ENCODE data around the gene RPSA. TPM values are rescaled to one million over a fixed set of nuclear protein-coding genes. Genes with fewer than 3 reads are reported as not detected.
"Not testable (repeated sequence)": the region's sequence is repeated elsewhere in the genome, so short reads cannot be mapped to it uniquely, and the experiment has no call there.

Gene RPSA
- total and polyA plus RNA-seq, 2 experiments from 2014 or later, result 1,591 to 1,827 TPM

GRCh38 chr3:39415983-39416382 is 9.5 kb downstream of the RPSA start:
- peak; percentile 20 for ATAC-seq

GRCh38 chr3:39416998-39417397 is 10.5 kb downstream of the RPSA start:
- peaks cover 16% of the 10 kb centered on the region for H3K4me1 ChIP-seq (ENCODE audit: insufficient read depth)
- not testable (repeated sequence) for H3K4me3 Mint-ChIP-seq; H3K4me2 ChIP-seq; H3K9me2 ChIP-seq (ENCODE audit: insufficient read depth); H3K9me3 Mint-ChIP-seq; H3K4me3 ChIP-seq; H4K20me1 ChIP-seq (replicated peaks; ENCODE audit: insufficient read depth); H3K79me2 ChIP-seq (replicated peaks; ENCODE audit: insufficient read depth); H3K27me3 ChIP-seq (ENCODE audit: insufficient read depth); H2AFZ ChIP-seq; H3K27ac Mint-ChIP-seq; DNase-seq (ENCODE audit: low spot score)
- peak overlapping the region; percentile 80 for H3K27ac ChIP-seq (ENCODE audit: low read depth)
- H3K4me1 Mint-ChIP-seq, result peaks cover 21% of the 10 kb centered on the region
- ATAC-seq, result peak; percentile 1; the same call in 2 of the 3 replicates
- peaks cover 36% of the 10 kb centered on the region for H3K36me3 Mint-ChIP-seq (ENCODE audit: low read depth)
- peaks cover 54% of the 10 kb centered on the region for H3F3A ChIP-seq (replicated peaks; ENCODE audit: low read depth)
- H3K27me3 Mint-ChIP-seq (ENCODE audit: insufficient read depth, low read depth, poor library complexity), result peaks cover 16% of the 10 kb centered on the region
- peaks cover 17% of the 10 kb centered on the region for H3K36me3 ChIP-seq (ENCODE audit: insufficient read depth)

More at GRCh38 chr3:39415983-39416382, 9.5 kb downstream of the RPSA start:
- no peak for DNase-seq (ENCODE audit: low spot score)
- Mint-ChIP-seq H3K36me3 (ENCODE audit: low read depth) (peaks cover 46% of the 10 kb centered on the region), H3K9me3 (no peaks in the 10 kb centered on the region), H3K27me3 (ENCODE audit: insufficient read depth, low read depth, poor library complexity) (peaks cover 19% of the 10 kb centered on the region), H3K4me1 (peaks cover 28% of the 10 kb centered on the region), H3K27ac (no peak overlapping the region), H3K4me3 (no peak overlapping the region)
- no peak overlapping the region for H3K4me2 ChIP-seq
- peak overlapping the region; percentile 80 for H3K27ac ChIP-seq (ENCODE audit: low read depth)
- H3K9me2 ChIP-seq (ENCODE audit: insufficient read depth), result no peaks in the 10 kb centered on the region
- peaks cover 6% of the 10 kb centered on the region; the same call in 1 of the 2 replicates for H3K79me2 ChIP-seq (replicated peaks; ENCODE audit: insufficient read depth)
- no peak overlapping the region for H3K4me3 ChIP-seq
- H3K27me3 ChIP-seq (ENCODE audit: insufficient read depth), result no peaks in the 10 kb centered on the region
- peaks cover 16% of the 10 kb centered on the region for H3K4me1 ChIP-seq (ENCODE audit: insufficient read depth)
- no peak for TF ChIP-seq STAT1 (IDR thresholded peaks at IDR 0.05; ENCODE audit: unreplicated experiment)
- no peak for TF ChIP-seq EZH2phosphoT487 (IDR thresholded peaks at IDR 0.05; ENCODE audit: unreplicated experiment)
- no peak for TF ChIP-seq CREB1 (CRISPR knock-in tag; IDR thresholded peaks at IDR 0.05; ENCODE audit: low read depth)
- peaks cover 64% of the 10 kb centered on the region for H3F3A ChIP-seq (replicated peaks; ENCODE audit: low read depth)
- peaks cover 28% of the 10 kb centered on the region for H3K36me3 ChIP-seq (ENCODE audit: insufficient read depth)
- H2AFZ ChIP-seq, result no peak overlapping the region
- H4K20me1 ChIP-seq (replicated peaks; ENCODE audit: insufficient read depth), result peaks cover 15% of the 10 kb centered on the region

GRCh38 chr3:39418556-39419225 is 12.2 kb downstream of the RPSA start:
- DNase-seq (ENCODE audit: low spot score); H4K20me1 ChIP-seq (replicated peaks; ENCODE audit: insufficient read depth); H3K9me3 Mint-ChIP-seq; H3K9me2 ChIP-seq (ENCODE audit: insufficient read depth); H3K27me3 ChIP-seq (ENCODE audit: insufficient read depth); ATAC-seq; H3K27ac Mint-ChIP-seq; H3K36me3 ChIP-seq (ENCODE audit: insufficient read depth); H3K79me2 ChIP-seq (replicated peaks; ENCODE audit: insufficient read depth); H3K4me3 Mint-ChIP-seq: not testable (repeated sequence)
- peak overlapping the region; percentile 97 for H2AFZ ChIP-seq
- peak overlapping the region; percentile 72 for H3K4me2 ChIP-seq
- peak overlapping the region; percentile 89 for H3K27ac ChIP-seq (ENCODE audit: low read depth)
- Mint-ChIP-seq H3K4me1 (peaks cover 19% of the 10 kb centered on the region), H3K27me3 (ENCODE audit: insufficient read depth, low read depth, poor library complexity) (peaks cover 16% of the 10 kb centered on the region), H3K36me3 (ENCODE audit: low read depth) (peaks cover 19% of the 10 kb centered on the region)
- H3K4me3 ChIP-seq, result peak overlapping the region; percentile 18; the same call in 1 of the 2 replicates
- peaks cover 37% of the 10 kb centered on the region for H3F3A ChIP-seq (replicated peaks; ENCODE audit: low read depth)
- peaks cover 16% of the 10 kb centered on the region for H3K4me1 ChIP-seq (ENCODE audit: insufficient read depth)

- Mint-ChIP-seq H3K27ac (no peak overlapping the region), H3K4me3 (no peak overlapping the region), H3K36me3 (ENCODE audit: low read depth) (peaks cover 8% of the 10 kb centered on the region), H3K4me1 (peaks cover 19% of the 10 kb centered on the region), H3K9me3 (no peaks in the 10 kb centered on the region), H3K27me3 (ENCODE audit: insufficient read depth, low read depth, poor library complexity) (peaks cover 16% of the 10 kb centered on the region)
- H3F3A ChIP-seq (replicated peaks; ENCODE audit: low read depth), result peaks cover 26% of the 10 kb centered on the region
- H3K27me3 ChIP-seq (ENCODE audit: insufficient read depth), result no peaks in the 10 kb centered on the region
- H3K9me2 ChIP-seq (ENCODE audit: insufficient read depth), result no peaks in the 10 kb centered on the region
- no peak for DNase-seq (ENCODE audit: low spot score)
- H3K36me3 ChIP-seq (ENCODE audit: insufficient read depth), result no peaks in the 10 kb centered on the region
- no peak overlapping the region for H2AFZ ChIP-seq
- H3K4me3 ChIP-seq, result no peak overlapping the region
- H3K4me2 ChIP-seq, result 0 out of 2 replicates have a peak overlapping the region, but pooled peaks have one; percentile 72
- peaks cover 16% of the 10 kb centered on the region for H3K4me1 ChIP-seq (ENCODE audit: insufficient read depth)
- no peak overlapping the region for H3K27ac ChIP-seq (ENCODE audit: low read depth)
- no peak for ATAC-seq
- H4K20me1 ChIP-seq (replicated peaks; ENCODE audit: insufficient read depth), result no peaks in the 10 kb centered on the region
- H3K79me2 ChIP-seq (replicated peaks; ENCODE audit: insufficient read depth), result no peaks in the 10 kb centered on the region
- TF ChIP-seq POLR2AphosphoS5 (IDR thresholded peaks at IDR 0.05; ENCODE audit: low read depth) (no peak), EZH2phosphoT487 (IDR thresholded peaks at IDR 0.05; ENCODE audit: unreplicated experiment) (no peak), NANOG (IDR thresholded peaks at IDR 0.05; ENCODE audit: borderline replicate concordance) (no peak), ETS1 (IDR thresholded peaks at IDR 0.05) (no peak), ZNF331 (CRISPR knock-in tag; IDR thresholded peaks at IDR 0.05; ENCODE audit: low read depth) (no peak), CTCF (conservative IDR thresholded peaks at IDR 0.05; ENCODE audit: low read depth in 2 of 2) (no peak)
Observed at GRCh38 chr3:39419742-39420315, 13.3 kb downstream of the RPSA start.
